Measurements from ENCODE around the gene AP3S2.
A peak's percentile ranks its signal among the peaks of the same experiment; 100 is the strongest.
"Not testable (repeated sequence)": the region's sequence is repeated elsewhere in the genome, so short reads cannot be mapped to it uniquely, and the experiment has no call there.

AP3S2 gene

GRCh38 chr15:89903015-89903857 lies 9.4 kb upstream of the AP3S2 start:
- DNase-seq, result no peak

GRCh38 chr15:89900849-89901248 lies 7.1 kb upstream of the AP3S2 start:
- no peak for DNase-seq

GRCh38 chr15:89899951-89900567 lies 6.3 kb upstream of the AP3S2 start:
- no peak for DNase-seq

- no peak for DNase-seq
Observed at GRCh38 chr15:89899295-89899945, 5.6 kb upstream of the AP3S2 start.

DNA sequence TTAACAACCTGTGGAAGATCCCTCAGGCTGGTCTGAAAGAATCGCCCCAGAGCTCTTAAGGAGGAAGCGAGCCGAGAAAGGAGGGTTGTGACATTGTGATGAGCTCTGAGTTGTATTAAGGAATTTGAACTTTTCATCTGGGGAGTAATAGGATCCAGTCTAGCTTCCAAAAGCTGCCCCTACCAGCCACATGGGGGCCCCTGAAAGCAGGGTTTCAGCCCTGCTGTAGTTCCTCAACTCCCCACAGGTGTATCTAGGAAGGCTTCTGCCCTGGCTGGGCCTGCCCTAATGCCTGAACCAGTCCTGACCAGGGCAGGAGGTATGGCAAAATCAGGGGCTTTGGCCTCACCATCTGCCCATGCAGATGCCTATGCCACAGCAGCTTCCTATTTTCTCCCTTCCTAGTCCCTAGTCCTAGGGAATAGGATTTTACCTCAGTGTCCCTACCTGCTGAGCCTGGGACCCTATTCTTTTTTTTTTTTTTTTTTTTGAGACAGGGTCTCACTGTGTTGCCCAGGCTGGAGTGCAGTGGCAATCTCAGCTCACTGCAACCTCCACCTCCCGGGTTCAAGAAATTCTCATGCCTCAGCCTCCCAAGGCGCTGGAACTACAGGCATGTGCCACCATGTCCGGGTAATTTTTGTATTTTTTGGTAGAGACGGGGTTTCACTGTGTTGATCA lies 5.0 kb upstream of the AP3S2 start:
- peak; percentile 54 for DNase-seq

- no peak for DNase-seq
Observed at GRCh38 chr15:89898146-89898545, 4.4 kb upstream of the AP3S2 start.

- no peak for DNase-seq
Observed at GRCh38 chr15:89893027-89893426, 767 bp downstream of the AP3S2 start.

DNA sequence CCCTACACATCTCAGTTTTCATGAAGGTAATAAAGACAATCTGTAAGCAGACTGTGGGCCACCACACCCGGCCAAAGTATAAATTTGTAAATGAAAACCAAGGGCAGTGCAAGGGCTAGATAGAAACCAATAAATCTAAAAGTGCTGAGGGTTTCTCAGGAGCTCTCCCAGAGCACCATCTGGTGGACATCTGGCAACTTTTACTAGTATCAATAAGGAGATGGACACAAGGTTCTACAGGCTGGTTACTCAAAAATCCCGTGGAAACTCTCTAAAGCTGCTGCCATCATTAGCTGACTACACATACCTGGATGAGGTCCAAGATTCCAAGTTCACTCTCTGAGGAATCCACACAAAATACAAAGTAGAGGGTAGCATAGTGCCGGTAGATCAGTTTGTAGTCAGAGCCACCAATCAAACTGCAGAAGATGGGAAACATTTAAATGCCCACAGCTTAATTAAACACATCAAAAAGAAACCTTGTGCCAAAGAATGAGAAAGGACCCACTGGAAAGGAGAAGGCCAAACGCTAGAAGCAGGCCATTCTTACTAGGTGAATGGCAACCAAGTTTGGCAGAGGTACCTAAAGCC lies 5.5 kb downstream of the AP3S2 start:
- DNase-seq, result no peak

DNA sequence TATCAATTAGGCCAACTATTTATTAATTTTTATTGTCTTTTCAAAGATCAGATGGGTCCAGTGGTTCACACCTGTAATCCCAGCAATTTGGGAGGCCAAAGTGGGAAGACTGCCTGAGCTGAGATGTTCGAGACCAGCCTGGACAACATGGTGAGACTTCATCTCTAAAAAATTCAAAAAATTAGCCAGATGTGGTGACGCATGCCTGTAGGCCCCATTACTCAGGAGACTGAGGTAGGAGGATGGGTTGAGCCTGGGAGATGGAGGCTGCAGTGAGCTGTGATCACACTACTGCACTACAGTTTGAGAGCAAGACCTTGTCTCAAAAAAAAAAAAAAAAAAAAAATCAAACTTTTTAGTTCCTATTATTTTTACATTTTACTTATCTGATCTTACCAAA lies 8.2 kb downstream of the AP3S2 start:
- DNase-seq, result no peak

DNA sequence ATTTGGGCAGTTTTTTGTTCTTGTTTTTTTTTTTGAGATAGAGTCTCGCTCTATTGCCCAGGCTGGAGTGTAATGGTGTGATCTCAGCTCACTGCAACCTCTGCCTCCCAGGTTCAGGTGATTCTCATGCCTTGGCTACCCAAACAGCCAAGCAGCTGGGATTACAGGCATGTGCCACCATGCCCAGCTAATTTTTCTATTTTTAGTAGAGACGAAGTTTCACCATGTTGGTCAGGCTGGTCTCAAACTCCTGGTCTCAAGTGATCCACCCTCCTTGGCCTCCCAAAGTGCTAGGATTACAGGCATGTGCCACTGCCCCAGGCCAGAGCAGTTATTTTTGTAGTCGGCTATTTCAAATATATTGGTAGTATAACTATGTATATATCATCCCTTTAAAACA lies 8.6 kb downstream of the AP3S2 start:
- not testable (repeated sequence) for DNase-seq

- no peak for DNase-seq
Observed at GRCh38 chr15:89883518-89883917, 10.3 kb downstream of the AP3S2 start.

DNA sequence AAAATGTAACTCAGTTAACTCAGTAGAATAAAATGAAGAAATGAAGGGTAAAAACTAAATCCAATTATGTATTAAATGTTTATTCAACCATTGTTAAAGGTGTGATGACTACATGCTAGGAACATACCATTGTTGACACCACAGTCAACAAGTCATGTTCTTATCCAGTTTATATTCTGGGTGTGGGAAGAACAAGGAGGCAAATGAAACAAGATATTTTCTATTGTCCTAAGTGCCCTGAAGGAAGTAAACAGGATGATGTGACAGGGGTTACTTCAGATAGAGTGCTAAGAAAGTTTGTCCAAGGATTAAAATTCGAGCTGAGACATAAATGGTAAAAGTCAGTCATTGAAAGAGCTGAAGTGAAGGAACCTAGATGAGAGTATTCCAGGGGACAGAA lies 13.1 kb downstream of the AP3S2 start:
- DNase-seq, result no peak

DNA sequence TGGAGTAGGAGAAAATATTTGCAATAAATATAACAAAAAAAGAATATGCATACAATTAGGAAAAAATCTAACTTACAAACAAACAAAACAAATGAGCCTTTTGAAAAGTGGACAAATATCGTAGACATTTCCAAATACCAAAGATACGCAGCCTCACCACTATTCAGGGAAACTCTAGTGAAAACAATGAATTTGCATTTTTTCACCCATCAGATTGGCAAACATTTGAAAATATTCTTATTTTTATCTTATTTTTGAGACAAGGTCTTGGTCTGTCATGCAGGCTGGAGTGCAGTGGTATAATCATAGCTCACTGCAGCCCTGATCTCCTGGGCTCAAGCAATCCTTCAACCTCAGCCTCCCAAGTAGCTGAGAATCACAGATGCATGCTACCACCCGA lies 15.5 kb downstream of the AP3S2 start:
- no peak for DNase-seq

DNA sequence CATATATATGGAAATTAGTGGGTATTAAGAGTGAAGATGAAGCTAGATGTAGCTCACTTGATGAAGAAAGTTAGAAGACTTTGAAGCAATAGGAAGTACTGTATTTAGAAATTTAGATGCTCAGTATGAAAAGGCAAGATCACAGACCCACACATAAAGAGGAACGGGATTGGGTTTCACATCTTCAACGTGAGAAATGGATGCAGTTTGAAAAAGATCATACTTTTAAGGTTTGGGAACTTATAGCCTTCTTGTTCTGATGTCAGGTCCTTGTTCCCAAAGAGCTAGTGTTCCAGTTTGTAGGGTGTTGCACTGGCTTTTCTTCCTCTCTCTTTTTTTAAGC lies 16.7 kb downstream of the AP3S2 start:
- no peak for DNase-seq

DNA sequence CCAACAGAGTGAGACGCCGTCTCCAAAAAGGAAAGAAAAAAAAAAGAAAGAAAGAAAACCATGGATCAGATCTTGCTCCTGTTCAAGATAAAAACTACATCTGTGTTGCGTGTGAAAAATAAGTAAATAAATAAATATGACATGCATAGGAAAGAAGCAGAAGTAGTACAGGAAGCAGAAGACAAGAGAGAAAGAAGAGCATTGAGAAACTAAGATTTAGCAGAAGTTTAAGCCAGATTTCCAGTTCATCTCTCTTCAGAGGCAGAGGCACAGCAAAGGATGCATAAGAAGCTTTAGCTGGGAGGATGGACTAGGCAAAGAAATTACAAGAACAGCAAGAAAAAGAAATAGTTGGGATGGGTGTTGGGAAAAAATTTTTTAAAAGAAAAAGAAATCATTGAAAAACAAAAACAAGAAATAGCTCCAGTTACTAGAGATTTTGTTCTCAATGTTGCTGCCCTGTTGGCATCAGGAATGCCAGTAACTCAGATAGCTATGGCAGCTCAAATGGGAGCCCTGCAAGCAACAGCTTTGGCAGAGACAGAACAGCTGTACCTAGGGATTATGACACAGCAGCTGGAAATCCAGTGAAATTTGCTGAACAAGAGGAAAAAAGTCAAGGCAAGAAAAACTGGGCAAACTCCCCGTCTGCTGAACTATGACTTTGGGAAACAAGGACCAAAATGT lies 17.3 kb downstream of the AP3S2 start:
- no peak for DNase-seq

GRCh38 chr15:89875741-89876140 lies 18.1 kb downstream of the AP3S2 start:
- no peak for DNase-seq

GRCh38 chr15:89874926-89875564 lies 18.7 kb downstream of the AP3S2 start:
- peak; percentile 56 for DNase-seq

DNA sequence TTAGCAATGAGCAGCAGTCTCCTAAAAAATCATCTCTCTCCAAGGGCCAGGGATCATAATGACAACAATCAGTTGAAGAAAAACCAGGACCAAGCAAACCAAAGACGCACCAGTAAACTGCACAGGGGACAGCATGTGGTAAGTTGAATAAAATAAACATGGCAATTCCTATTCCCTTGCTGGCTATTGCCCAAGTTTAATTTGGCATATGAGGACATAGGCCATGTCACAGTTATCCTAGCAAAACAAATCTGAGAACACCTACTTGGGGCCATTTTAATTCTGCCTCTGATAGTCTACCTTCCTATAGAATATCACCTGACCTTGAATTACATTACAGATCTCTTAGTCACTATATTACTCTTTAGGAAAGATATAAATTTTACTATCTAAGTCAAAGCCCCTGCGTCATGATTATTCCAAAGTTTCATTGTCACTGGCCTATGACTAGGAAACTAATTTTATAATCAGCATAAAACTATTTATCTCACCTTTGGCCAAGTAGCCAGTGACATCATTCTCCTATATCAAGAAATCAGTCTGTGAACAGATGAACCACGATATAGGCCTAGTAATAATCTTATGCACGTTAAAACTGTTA lies 23.0 kb downstream of the AP3S2 start:
- DNase-seq, result no peak

DNA sequence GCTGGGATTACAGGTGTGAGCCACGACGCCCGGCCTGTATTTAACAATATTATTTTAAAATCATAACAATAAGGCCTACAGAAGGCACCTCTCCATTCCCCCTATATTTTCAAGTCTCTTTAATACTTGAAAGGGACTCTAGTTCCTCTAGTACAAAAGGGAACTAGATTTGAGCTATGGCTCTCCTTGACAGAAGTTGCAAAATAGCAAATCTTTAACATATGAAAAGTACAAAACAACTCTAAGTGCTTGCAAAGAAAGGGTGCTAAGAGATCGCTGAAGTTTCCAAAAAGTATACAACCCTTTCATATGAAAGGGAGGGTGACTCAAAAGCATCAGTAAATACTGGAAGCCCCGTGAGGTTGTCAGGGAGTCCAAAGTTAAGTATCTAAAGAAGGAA lies 23.8 kb downstream of the AP3S2 start:
- no peak for DNase-seq

DNA sequence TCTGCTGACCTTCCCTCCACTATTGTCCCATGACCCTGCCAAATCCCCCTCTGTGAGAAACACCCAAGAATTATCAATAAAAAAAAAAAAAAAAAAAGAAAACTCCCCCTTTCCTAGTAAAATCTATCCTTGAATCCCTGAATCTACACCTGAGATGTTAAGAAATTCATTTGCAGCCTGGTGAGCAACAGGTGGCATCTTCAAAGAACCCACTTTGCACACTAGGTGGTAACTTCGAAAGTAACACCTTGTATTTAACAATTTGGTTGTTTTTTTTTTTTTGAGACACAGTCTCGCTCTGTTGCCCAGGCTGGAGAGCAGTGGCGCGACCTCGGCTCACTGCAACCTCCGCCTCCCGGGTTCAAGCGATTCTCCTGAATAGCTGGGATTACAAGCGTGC lies 24.3 kb downstream of the AP3S2 start:
- DNase-seq, result not testable (repeated sequence)

- no peak for DNase-seq
Observed at GRCh38 chr15:89864958-89865739, 28.6 kb downstream of the AP3S2 start.

Measured in GDM1 (cell line).